GM23338 (cell line): ENCODE data around the gene PPP1R9A.

ENCODE experiments used
- CREB1 ChIP-seq: fragments of 250-450 bp; sonication (Bioruptor Pico); IDR thresholded peaks from 2 replicates; pipeline ENCODE4 v1.5.0; 2020; ENCODE audit warnings: low read depth, mild to moderate bottlenecking, moderate library complexity
- CTCF ChIP-seq, 2 experiments: fragments of 200-600 bp in 1 of 2; sonication (generic) in 1 of 2; conservative IDR thresholded peaks; 2 replicates each; pipeline versions ENCODE4 v1.5.1 to v1.6.1; 2016 to 2017; ENCODE audit warnings: antibody characterized with exemption in 2 of 2, low read depth in 2 of 2, mild to moderate bottlenecking in 2 of 2, moderate library complexity in 1 of 2
- ETS1 ChIP-seq: IDR thresholded peaks from 2 replicates; pipeline ENCODE4 v1.6.1; 2016; ENCODE audit warnings: antibody characterized with exemption
- EZH2 ChIP-seq: fragments of 200-600 bp; sonication (generic); IDR thresholded peaks from one replicate; pipeline ENCODE4 v1.8.0; 2017; ENCODE audit warnings: antibody characterized with exemption, mild to moderate bottlenecking, low read depth; ENCODE audit not compliant: unreplicated experiment
- JUNB ChIP-seq: IDR thresholded peaks from one replicate; pipeline ENCODE4 v1.6.1; 2016; ENCODE audit warnings: antibody characterized with exemption; ENCODE audit not compliant: unreplicated experiment
- POLR2AphosphoS5 ChIP-seq: IDR thresholded peaks from 2 replicates; pipeline ENCODE4 v1.6.1; 2016; ENCODE audit warnings: antibody characterized with exemption, low read depth
- REST ChIP-seq: IDR thresholded peaks from one replicate; pipeline ENCODE4 v1.6.1; 2018; ENCODE audit warnings: antibody characterized with exemption; ENCODE audit not compliant: unreplicated experiment
- STAT1 ChIP-seq: IDR thresholded peaks from one replicate; pipeline ENCODE4 v1.6.1; 2016; ENCODE audit warnings: antibody characterized with exemption; ENCODE audit not compliant: unreplicated experiment

- TF ChIP-seq CTCF (conservative IDR thresholded peaks at IDR 0.05; ENCODE audit: low read depth in 2 of 2) (no peak), POLR2AphosphoS5 (no peak), ETS1 (no peak), EZH2 (no peak), CREB1 (CRISPR knock-in tag) (no peak), REST (no peak), JUNB (no peak), STAT1 (no peak)
Measured at GRCh38 chr7:95251966-95252365, 344.6 kb downstream of the PPP1R9A start.
